Measurements from ENCODE around the gene VWA5A.
"Not testable (repeated sequence)": the region's sequence is repeated elsewhere in the genome, so short reads cannot be mapped to it uniquely, and the experiment has no call there.

The VWA5A gene

DNA sequence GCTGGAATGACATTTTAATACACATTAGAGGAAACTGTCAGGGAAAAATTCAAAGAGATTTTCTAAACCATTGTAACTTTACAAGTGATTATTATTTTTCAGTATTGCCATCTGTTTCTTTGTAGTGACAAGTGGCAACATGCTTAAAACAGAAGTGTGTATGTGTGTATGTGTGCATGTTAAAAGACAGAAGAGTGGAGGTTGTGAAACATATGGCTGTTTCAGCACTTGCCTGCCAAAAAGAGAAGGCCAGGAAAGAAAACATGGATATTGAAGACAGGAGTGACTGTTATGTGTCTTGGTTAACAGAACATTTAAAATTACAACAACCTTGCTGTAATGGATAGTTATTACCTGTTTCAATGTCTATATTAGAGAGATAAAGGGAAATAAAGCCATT lies 24.3 kb upstream of the VWA5A start:
- DNase-seq (ENCODE audit: low read depth, low spot score) = no peak

DNA sequence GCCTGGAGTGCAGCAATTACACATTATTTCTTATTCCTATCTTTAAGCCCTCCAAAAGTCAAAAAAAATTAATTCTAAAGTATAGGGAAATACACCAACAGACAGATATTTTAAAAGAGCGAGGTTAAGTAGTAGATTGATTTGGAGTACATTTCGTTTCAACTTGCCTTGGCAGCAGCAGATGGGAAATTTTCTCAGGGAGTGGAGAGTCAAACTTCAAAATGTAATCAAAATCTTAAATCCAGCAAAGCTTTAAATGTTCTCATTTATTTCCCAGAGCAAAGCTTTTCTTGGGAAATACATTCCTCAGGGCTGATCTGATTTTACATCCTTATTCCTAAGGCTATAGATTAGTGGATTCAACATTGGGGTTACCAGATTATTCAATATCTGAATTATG lies 21.9 kb upstream of the VWA5A start:
- DNase-seq (ENCODE audit: low read depth, low spot score) = no peak

DNA sequence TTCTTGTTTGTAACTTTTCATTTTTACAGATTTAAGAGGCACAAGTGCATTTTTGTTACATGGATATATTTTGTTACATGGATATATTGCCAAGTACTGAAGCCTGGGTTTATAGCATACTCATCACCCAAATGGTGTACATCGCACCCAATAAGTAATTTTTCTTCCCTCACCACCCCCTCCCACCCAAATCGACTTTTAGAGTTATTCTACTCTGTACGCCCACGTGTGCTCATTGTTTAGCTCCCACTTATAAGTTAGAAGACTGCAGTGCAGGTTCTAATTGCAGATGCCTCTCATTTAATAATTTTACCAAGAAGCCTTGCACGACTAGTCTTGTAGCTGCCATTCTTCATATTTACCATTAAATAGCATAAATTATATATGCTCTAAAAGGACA lies 20.5 kb upstream of the VWA5A start:
- no peak for DNase-seq (ENCODE audit: low read depth, low spot score)

DNA sequence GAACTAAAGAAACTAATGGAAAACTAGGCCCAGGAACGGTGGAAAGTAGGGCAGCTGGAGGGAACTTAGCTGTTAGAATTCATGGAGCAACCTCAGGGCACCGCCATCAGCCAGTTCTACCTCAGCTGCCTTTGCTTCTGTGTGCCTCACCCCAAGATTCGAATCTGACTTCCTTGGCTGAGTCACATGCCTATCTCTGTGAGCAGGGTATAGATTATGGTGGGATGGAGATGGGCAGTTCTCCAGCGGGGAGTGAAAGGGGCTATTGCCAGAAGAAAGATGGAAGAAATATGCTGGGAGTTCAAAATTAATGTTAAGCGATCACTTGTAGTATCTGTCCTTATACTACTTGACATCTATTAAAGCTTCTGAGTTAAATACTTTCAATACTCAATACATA lies 18.9 kb upstream of the VWA5A start:
- no peak for DNase-seq (ENCODE audit: low read depth, low spot score)

DNA sequence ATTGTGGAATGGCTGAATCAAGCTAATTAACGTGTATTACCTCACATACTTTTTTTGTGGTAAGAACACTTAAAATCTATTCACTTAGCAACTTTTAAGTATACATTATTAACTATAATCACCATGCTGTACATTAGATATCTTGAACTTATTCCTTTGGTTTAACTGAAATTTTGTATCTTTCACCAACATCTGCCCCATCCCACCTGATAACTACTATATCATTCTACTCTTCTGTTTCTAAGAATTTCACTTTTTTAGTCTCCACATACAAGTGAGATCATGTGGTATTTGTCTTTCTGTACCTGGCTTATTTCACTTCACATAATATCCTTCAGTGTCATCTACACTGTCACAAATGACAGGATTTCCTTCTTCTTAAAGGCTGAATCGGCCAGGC lies 17.1 kb upstream of the VWA5A start:
- DNase-seq (ENCODE audit: low read depth, low spot score) = no peak

DNA sequence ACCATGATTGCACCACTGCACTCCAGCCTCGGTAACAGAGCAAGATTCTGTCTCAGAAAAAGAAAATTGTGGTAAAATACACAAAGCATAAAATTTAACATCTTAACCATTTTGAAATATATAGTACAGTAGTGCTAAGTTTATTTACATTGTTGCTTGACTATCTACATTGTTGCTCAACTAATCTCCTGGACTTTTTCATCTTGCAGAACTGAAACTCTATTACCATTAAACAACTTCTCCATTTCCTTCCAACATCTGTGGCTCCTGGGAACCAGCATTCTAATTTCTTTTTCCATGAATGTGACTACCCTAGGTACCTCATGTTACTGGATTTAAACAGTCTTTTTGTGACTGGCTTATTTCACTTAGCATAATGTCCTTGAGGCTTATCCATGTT lies 13.5 kb upstream of the VWA5A start:
- DNase-seq (ENCODE audit: low read depth, low spot score) = no peak

DNA sequence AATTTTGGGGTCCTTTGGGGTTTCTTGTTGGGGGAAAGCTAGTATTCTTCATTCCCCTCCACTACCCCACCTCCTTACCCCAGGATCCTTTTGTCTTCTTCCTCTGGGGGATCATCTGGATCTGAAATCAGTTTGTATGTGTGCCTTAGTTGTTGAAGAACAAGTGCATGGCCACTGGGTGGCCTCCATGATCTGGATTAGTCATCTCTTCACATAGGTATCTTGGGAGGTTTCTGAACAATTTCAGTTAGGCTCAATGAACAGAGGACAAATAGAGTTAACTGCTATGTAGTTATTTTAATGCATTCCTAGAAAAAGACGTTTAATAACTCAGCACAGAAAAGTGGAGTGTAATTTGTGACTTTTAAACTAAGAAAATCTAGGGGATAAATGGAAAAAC lies 7.1 kb upstream of the VWA5A start:
- no peak for DNase-seq (ENCODE audit: low read depth, low spot score)

DNA sequence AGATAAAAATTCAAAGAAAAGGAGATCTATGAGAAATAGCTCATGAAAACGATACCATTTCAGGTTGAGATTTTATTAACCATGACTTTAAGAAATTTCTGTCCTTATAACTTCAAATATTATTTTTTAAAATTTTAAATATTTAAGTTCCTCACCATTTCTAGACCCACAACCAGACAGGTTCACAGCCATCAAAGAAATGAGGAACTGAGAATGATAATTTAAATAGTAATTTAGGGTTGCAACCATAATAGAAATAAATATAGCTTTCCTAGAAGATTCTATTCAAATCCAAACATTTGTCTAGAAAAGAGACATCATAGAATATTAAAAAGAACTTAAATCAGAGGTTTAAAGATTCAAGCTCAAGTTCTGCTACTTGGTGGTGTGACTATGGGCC lies 5.9 kb upstream of the VWA5A start:
- no peak for DNase-seq (ENCODE audit: low read depth, low spot score)

DNA sequence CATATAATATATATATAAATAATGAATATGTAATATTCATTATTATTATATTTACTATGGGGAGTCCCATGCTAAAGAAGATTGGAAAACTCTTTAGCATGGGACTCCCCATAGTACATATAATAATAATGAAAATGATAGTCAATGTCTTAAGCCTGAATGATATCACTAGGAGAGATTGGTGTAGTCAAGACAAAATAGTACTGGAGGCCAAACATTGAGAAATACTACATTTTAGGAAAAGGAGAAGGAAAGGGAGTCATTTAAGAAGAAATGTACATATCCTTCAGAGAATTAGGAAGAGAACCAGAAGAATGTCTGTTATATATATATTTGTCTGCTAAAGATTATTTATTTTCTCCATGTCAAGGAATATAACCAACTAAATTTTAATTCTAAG lies 5.0 kb upstream of the VWA5A start:
- DNase-seq (ENCODE audit: low read depth, low spot score) = no peak

DNA sequence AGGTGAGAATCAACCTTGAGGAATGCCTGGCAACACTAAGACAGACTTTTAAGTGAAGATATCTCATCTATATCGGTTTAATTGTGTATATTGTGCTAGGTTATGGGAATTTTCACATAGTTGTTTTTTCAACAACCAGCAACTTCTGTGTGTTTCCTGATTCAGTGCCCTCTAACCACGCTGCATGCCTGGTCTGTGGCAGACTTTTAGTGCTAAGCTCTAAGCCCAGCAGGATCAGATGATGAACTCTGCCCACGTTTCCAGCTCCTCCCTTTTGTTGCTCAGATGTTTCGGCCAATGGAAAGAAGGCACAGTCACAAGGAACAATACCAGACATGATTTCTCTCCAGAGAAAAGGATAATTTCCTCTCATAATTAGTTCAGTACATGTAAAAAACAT lies 1.4 kb upstream of the VWA5A start:
- DNase-seq (ENCODE audit: low read depth, low spot score) = no peak

DNA sequence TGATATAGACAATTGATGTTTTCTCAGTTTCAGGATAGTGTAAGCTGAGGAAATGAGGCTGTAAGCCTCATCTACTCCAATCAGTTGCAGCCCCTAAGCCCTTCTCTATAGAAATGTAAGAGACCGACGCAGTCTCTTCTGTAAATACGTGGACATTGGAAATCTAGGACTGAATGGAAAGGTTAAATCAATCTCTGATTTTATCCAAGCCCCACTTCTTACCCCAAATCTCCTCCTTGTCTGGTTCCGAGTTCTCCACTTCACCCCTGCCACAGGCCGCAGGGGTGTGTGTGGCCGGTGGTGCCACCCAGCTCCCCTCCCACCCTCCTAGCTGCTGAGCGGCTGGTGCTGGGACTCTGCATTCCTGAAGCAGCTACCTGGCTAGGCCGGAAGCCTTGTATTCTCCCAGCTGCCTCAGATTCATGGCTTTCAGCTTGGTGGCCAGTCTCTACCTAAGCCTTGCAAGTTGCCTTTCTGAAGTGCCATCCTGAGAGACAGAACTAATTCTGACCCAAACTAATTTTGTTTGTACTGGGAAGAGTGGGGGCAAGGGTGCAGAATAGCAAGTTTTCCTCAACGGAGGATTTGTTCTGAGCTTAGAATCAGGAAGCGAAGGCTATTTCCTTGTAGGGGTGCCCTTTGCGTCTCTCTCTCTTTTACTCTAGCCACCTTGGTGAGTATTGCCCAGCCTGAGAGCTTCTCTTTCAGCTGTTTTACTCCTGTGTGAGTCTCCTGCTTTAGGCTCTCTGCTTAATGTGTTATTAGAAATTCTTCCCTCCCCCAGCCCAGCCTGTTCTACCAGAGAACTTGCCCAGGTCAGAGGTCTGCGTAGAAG lies 749 bp downstream of the VWA5A start:
- DNase-seq (ENCODE audit: low read depth, low spot score) = no peak

DNA sequence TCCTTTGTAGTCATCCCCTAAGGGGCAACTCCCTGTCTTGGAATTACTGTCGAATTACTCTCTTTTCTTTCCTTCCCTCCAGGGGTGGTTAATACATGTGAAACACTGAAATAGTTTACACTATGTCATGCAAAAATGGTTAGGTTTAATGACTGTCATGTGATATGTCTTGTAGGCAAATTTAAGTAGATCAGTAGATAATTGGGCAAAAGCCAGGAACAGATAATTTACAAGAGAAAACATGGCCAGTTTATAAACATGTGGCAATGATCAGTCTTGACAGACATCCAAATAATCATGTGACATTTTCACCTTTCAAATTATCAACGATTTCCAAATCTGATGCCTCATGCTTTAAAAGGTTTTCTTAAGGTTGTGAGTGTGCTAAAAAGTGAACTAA lies 3.9 kb downstream of the VWA5A start:
- no peak for DNase-seq (ENCODE audit: low read depth, low spot score)

DNA sequence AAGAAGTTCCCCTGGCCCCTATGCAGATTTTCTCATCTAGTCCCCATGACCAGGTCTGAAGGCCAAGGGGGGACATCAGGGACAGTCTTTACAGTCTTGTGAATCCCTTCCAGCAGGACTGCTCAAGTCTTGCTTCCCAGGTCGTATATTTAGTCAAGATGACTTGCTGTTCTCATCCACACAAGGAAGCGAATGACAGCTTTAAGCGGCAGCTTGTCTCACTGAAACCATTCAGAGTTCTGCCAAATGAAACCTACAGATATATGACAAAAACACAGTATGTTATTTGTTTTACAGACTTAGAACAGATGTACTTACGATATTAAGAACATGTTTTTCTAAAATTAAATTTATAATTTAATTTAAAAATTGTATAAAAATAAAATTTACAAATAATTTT lies 5.6 kb downstream of the VWA5A start:
- DNase-seq (ENCODE audit: low read depth, low spot score) = no peak

DNA sequence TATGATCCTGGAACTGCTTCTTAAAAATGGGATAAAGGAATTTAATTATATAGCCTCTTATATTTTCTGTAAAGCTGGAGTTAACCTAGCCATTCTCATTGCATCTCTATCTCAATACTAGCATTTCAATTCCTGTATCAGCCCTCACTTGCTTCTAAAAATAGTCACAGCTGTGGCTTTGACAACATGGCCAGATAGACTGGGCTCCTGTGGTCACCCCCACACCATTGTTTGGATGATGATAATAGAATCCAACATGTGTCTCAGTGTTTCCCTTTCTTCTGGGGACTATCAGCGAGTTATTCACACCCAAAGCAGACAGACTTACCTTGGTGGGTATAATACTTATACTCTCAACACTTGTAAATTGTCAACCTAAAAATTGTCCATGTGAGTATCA lies 6.9 kb downstream of the VWA5A start:
- DNase-seq (ENCODE audit: low read depth, low spot score) = no peak

DNA sequence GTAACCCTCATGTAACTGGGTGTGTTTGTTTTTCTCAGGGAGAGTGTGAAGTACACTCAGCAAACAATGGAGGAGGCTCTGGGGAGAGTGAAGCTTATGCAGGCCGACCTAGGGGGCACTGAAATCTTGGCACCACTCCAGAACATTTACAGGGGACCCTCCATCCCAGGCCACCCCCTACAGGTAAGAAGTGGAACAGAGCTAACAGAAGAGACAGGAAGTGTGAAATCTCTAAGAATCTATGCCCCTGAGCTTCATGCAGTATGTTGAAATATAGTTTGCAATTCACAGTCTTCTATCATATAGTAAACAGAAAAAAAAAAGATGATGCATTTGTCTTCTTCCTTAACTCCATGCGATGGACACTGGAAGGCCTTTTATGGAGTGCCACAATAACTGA lies 8.4 kb downstream of the VWA5A start:
- no peak for DNase-seq (ENCODE audit: low read depth, low spot score)

DNA sequence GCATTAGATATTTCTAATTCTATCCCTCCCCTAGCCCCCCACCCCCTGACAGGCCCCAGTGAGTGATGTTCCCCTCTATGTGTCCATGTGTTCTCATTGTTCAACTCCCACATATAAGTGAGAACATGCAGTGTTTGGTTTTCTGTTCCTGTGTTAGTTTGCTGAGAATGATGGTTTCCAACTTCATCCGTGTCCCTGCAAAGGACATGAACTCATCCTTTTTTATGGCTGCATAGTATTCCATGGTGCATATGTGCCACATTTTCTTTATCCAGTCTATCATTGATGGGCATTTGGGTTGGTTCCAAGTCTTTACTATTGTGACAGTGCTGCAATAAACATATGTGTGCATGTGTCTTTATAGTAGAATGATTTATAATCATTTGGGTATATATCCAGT lies 11.9 kb downstream of the VWA5A start:
- not testable (repeated sequence) for DNase-seq (ENCODE audit: low read depth, low spot score)

DNA sequence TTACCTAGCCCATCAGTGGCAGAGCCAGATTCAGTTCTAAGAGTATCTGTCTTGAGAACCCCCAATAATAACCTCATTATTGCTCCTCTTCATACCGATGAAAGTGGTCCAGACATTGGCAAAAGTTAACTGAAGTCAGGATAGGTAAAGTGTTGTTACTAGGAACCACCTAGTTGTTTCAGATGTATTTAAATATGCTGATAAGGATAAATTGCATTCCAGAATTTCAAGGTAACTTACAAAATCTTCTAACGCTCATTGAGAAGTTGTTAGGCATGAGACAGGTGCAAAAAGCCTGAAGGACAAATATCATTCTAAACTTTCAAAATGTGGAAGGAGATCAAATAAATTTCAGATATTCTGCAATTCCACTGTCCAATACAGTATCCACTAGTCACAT lies 27.8 kb downstream of the VWA5A start:
- DNase-seq (ENCODE audit: low read depth, low spot score) = no peak

DNA sequence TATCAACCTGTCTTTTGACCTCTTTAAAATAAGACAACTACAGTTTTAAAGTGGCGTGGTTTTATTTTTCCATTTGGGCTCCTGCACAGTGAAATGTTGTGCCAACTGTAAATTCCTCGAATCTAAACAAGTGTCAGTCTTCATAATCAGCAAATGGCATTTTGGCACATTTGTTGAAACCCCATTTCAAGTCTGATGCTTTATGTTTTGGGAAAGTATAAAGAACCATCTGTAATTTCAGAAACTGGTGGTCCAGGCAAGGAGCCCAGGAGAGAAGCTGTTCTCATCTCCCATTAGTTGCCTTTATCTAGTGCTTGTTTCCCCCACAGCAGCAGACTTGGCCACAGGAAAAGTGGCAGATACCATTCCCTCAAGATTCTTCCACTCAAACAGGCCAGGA lies 32.7 kb downstream of the VWA5A start:
- no peak for DNase-seq (ENCODE audit: low read depth, low spot score)

DNA sequence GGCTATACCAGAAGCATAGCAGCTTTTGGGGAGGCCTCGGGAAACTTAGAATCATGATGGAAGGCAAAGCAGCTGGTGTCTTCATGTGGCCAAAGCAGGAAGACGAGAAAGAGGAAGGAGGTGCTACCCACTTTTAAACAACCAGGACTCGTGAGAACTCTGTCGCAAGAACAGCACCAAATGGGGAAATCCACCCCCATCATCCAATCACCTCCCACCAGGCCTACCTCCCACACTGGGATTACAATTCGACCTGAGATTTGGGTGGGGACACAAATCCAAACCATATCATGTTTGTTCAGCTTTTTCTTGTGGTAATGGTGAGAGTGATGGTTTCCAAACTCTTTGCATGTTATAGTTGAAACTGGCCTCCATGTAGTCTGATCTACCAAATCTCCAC lies 35.4 kb downstream of the VWA5A start:
- DNase-seq (ENCODE audit: low read depth, low spot score) = no peak

DNA sequence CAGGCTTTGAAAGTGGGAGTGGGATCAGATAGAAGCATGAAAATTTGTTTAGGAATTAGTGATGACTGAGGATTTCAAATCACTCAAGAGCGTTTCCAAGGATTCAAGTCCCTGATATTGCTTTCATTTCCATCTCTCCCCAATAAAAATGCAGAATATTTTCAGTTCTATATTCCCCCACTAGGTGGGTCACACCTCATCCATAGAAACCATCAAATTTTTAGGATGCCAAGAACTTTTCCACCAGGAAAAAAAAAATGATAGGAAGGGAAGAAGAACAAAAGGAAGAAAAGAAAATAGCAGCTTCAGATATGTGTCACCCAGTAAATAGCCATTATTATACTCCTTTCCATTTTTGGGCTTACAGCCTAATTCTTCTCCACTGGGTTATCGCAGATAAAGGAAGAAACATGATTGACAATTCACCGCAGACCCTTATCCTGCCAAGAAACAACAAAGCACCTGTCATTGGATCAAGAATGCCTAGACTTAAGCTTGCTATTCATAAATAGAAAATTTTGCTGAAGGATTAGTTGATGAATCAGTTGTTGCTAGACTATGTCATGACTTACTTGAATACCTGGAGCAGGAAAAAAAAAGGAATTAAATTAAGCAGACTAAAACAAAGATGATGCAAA lies 37.6 kb downstream of the VWA5A start:
- DNase-seq (ENCODE audit: low read depth, low spot score) = no peak

DNA sequence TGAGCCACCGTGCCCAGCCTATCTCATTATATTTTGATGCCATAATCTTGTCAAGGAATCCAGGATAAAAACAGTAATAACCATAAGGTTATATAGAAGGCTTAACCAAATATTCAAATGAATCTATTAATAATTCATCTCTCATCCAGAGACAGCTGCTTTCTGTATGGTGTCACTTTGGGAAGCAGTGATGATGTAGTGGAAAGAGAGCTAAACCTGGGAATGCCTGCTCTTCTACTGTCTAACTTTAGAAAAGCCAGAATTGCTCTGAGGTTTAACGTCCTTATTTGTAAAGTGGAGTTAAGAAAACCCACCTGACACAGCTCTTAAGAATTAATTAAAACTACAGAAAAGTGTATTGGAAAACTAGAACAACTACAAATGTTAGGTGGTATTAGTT lies 38.6 kb downstream of the VWA5A start:
- no peak for DNase-seq (ENCODE audit: low read depth, low spot score)

DNA sequence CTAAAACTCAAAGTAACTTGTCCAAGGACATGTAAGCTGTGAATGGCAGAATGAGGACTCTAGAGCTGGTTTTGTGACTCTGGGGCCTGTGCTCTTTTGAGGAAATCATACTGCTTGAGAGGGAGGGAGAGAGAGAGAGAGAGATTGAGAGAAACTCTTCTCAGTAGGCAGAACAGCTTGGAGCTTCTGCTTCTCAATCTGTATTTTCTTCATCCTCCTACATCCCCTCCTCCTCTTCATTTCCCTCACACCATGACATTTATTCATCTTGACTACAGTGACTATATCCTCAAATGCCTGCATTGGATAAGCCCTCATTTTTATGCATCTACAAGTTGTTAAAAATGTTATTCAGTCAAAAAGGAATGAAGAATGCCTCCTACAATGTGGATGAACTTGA lies 44.2 kb downstream of the VWA5A start:
- DNase-seq (ENCODE audit: low read depth, low spot score) = no peak

DNA sequence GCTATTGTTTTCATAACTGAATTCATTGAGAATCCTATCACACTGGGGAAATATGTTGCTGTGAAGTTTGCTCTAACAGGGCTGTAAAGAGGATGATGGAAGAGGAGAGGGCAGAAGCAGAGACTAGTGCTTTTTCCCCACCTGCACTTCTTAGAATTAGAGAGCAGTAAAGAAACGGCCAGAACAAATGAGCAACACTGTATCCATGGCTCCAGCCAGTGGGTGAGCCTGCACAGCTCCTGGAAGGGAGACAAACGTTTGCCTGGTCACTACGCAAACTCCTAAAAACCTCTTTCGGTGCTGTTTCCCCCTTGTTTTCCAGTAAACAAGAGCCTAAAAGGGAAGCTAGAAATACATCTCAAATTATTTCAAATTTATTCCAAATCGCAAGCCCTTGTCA lies 45.7 kb downstream of the VWA5A start:
- no peak for DNase-seq (ENCODE audit: low read depth, low spot score)

DNA sequence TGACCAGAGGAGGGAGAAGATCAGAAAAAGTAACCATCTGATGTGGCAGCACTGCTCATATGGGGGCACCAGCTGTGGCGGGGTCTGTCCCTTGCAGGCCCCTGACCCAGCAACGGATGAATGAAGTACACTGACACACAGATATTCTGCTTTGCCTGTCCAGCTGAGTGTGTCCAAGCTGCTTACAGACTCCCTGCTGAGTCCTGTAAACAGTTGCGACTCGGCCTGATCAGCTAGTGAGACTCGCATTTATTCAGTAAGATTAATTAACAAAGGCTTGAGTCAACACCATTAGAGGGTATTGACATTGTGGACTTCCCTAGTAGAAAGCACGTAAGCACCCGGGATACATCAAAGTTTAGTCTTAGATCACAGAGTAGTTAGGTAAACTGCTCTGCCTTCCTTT lies 52.6 kb downstream of the VWA5A start:
- DNase-seq (ENCODE audit: low read depth, low spot score) = no peak
